ENCODE measurements around the gene DAAM1.

- peak; percentile 64 for TF ChIP-seq CTCF (IDR thresholded peaks at IDR 0.05)
- no peak for TF ChIP-seq POLR2AphosphoS5 (IDR thresholded peaks at IDR 0.05; ENCODE audit: low read depth, low read length)
These were observed 1.9 kb downstream of the DAAM1 start for GRCh38 chr14:59190372-59190771.

Measured in Panc1 (cell line).